ENCODE data around the gene HINFP.

DNA sequence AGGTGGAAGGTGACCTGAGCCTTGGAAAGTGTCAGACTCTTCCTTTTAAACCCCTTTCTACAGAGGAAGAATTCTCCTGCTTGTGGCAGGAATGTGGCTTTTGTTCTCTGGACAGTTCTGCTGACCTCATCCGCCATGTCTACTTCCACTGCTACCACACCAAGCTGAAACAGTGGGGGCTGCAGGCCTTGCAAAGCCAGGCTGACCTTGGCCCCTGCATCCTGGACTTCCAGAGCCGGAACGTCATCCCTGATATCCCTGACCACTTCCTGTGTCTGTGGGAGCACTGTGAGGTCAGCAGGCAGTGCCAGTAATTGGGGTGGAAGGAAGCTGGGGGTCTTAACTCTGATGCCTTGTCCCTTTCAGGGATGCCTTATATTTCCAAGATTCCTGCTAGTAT lies 9.3 kb downstream of the HINFP start:
- TF ChIP-seq, protein P1, sequence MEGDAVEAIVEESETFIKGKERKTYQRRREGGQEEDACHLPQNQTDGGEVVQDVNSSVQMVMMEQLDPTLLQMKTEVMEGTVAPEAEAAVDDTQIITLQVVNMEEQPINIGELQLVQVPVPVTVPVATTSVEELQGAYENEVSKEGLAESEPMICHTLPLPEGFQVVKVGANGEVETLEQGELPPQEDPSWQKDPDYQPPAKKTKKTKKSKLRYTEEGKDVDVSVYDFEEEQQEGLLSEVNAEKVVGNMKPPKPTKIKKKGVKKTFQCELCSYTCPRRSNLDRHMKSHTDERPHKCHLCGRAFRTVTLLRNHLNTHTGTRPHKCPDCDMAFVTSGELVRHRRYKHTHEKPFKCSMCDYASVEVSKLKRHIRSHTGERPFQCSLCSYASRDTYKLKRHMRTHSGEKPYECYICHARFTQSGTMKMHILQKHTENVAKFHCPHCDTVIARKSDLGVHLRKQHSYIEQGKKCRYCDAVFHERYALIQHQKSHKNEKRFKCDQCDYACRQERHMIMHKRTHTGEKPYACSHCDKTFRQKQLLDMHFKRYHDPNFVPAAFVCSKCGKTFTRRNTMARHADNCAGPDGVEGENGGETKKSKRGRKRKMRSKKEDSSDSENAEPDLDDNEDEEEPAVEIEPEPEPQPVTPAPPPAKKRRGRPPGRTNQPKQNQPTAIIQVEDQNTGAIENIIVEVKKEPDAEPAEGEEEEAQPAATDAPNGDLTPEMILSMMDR (IDR thresholded peaks at IDR 0.05) = no peak
- TF ChIP-seq POLR2A (IDR thresholded peaks at IDR 0.05) = no peak

All from Peyer's patch (tissue), 4 donors.